GM18508 (cell line): ENCODE results near the gene GRID1.

Source experiments
- ATAC-seq: cut with Tn5 transposase; IDR thresholded peaks from one replicate; pipeline ENCODE4 v1.9.1; 2021; ENCODE audit warnings: moderate number of reproducible peaks; ENCODE audit not compliant: insufficient read depth, unreplicated experiment

The GRID1 gene

DNA sequence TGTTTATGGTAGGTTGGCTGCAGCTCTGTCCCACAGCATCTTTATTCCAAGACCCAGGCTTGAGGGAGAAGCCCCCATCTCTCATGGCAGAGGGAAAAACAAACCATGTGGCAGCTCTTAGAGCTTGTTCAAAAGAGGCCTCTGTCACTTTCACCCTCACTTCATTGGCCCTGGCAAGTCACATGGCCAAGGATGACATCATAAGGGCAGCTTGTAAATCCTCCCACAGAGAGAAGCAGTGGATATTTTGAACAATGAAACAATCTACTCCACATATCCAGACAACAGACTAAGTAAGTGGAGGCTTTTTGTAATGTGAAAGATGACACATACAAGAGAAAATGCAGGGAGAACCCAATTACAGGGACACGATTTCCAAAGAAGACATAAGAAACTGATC lies 108.1 kb downstream of the GRID1 start:
- no peak for ATAC-seq

DNA sequence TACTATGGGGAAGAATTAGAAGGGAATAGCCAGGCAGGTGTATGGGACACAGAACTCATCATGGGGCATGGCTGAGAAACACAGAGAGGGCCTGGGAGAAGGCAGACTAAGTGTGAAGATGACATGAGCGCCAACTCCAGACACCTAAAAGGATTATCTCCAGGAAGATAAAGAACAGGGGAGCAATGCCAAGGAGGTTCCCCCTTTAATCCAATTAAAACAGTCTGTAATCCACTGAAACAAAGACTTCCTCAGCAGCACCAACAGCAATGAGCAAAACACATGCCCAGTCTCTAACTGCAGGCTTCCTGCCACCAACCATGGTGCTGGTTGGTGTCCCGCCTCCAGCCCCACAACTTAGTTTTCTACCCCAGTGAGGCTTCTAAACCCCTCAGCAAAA lies 108.9 kb downstream of the GRID1 start:
- ATAC-seq: no peak

DNA sequence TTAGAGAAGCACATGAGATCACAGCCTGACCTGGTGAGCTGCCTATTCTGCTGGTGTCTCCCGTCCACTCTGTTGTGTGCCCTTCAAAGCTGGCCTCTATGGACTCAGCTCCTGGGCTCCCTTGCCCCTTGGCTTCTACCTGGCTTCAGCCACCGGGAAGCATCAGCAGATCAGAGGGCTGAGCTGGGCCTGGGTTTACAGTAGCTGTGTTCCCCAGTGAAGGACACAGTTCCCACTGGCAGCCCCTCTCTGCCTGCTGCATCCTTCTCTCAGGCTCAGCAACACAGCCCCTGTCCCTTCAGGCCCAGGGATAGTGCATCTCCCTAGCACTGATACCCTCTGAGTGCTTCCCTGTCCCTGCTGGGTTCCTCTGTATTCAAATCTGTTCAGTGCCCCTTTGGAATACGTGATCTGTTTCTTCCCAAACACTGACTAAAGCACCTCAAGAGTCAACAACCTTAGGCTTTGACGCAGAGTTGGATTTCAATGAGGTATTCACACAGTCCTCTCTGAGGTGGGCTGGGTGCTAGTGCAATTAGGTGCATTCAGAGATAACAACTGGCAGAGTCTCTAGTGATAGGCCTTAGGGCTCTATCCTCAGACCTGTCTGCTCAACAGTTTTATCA lies 109.8 kb downstream of the GRID1 start:
- ATAC-seq: no peak

DNA sequence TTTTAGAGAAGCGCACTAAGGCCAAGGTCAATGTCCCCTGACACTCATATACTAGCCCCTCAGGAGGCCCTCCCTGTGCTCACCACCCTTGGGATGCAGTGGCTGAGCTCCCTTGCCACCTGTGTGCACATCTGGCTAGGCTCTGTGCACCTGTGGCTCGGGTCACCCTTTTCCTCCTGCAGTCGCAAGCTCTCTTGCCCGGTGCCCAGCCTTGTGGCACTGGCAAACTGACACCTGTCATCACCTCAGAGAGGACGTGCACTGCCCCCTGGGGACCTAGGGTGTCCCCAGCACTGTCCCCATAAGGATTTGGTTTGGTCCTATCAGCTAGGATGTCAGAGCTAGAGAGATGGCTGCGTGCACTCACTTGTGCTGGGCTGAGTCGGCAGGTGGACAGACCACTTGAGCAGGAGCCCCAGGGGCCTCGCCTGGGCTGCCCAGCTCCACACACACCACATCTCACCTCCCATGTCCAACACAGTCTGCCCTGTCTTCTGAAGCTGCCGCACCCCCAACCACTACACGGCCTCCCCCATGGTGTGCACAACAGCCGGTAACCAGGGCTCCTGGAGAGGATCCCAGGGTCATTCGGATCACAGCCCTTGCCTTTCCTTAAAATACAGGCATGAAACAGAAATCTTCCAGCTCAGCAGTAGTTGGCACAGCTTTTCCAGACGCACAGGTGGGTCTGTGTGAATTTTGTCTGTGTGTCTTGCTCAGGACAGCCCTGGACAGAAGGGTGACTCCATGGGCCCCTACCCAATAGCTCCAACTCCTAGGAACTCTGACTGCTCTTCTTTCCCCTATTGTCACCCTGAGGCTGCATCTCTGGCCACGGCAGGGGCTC lies 111.0 kb downstream of the GRID1 start:
- ATAC-seq: no peak

DNA sequence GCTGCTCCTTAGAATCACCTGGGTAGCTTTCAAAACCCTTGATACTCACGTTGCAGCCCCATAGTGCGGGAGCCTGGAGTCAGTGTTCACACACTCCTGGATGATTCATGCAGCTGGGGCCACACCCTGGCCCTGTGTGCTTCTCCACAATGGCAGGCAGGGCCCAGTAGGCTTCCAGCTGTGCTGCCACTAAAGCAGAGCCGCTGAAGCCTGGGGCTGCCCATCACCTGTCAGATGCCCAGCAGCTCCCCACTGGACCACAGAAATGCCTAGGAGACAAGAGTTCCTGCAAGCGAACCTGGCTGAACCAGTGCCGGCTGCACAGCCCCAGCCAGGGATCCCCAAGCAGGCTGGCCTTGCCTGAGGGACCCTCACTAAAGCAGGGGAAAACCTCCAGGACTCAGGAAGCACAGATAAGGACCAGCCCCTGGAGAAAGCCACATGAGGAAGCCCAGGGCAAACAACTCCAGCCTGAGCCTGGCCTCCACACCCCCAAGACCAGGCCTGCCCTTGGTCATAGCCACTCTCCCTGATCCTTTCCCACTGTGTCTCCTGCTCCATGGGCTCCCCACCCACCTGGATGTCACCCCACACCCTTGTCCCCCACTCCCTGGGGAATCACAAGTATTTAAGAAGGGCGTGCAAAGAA lies 111.9 kb downstream of the GRID1 start:
- ATAC-seq: no peak

DNA sequence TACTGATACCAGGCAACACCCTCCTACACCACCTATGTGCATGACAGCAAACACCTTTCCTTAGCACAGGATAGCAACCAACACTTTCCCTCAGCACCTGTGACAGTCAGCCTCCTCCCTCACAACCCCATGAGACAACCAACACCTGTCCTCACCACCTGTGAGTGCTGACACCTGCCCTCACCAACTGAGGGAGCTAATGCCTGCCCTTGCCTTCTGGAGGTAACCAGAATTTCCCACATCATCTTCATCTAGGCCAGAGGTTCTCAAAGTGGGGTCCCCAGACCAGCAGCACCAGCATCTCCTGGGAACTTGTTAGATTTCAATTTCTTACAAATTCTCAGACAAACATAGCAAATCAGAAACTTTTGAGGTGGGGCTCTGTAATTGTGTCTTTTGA lies 112.5 kb downstream of the GRID1 start:
- no peak for ATAC-seq

DNA sequence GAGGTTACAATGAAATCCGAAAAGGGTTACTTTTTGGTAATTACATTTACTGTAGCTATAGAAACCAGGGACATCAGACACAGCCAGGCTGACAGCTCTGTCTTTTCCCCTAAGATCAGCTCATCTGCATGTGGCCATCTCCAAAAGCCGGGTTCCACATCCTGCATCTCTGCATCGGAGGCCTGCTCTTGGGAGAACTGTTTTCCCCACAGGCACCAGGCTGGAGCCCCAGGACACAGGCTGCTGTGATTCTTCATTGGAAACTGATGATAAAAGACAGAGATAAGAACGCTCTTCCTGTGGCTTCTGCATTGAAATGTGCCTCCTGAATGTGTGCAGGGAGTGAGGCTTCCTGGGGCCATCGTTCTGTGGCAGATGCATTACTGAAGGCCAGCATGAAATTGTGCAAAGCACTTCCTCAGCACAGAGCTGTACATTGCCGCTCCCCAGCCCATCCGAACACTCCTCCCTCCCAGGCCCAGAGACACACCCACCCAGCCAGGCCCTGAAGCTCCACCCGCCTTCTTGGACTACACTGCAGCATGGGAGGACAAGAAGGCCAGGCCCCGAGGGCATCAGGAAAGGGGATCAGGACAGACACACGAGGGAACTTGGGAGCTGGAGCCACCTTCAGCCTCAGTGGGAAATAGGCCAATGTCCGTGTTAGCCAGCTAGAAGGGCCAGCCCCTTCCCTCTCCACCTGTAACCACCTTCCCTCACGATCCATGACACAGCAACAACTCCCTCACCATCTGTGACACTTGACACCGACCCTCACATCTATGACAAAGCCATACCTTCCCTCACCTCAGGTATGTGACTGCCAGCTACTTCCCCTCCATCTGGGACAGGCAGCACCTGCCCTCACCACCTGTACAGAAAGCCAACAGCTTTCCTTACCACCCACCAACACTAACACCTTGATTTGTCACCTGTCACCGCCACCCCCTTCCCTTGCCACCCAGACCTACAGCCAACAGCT lies 113.2 kb downstream of the GRID1 start:
- no peak for ATAC-seq

DNA sequence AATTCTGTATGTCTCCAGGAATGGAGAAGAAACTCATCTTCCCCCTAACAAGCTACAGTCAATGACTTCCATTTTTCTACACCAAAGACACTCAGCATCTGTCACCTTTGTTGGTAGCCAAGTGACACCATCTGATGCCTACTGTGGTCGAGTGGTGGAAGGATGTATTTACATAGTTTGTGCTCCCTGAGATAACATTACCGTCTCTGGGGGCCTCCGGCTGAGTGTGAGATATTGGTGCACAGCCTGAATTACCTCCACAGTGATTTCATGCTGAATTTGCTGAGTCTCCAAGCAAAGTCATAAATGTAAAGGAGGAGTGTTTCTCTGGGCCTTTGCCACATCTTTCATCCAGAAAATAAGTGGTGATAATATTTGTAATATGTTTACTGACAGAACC lies 114.0 kb downstream of the GRID1 start:
- ATAC-seq: no peak

DNA sequence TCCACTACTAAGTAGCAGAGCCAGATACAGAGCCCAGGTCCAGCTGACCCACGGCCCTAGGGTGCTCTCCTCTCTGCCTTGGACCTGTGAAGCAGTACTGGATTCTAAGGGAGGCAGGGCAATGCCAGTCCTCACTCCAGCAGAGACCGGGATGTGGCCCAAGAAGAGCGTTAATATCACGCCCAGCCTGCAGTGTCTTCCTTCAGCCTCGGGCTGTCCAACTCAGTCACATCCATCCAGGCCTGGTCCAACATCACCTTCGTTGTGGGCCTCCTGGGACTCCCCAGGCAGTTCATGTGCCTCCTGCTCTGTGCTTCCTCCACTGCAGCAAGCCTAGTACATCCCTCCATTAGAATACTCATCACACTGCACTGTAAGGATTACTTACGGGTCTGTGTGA lies 114.5 kb downstream of the GRID1 start:
- ATAC-seq: no peak

DNA sequence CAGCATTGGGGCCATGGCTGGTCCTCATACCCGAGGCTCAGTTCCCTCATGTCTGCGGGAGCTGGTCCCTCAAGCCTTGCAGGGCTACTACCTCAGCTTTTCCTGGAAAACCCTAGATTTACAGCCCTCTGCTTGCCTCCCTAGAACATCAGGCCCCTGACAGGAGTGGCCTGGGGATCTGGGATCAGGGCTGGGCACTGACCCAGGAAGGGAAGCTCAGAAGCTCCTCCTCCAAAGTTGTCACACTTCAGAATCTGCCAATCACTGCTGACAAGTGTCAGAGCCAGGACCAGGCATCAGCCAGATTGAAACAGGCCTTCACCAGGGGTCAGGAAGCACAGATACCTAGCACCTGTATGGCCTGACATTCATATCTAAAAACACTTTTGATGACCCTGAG lies 115.2 kb downstream of the GRID1 start:
- ATAC-seq: no peak

DNA sequence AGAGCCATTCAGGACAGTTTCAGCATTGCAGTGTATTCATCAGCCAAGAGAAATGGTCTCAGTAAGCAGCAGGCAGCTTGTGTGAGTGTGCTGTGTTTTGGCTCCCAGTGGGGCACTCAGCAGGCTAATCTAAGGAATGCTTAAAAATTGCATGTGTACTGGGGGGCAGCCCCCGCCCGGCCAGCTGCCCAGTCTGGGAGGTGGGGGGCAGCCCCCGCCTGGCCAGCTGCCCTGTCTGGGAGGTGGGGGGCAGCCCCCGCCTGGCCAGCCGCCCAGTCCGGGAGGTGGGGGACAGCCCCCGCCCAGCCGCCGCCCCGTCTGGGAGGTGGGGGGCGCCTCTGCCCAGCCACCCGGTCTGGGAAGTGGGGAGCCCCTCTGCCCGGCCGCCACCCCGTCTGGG lies 116.2 kb downstream of the GRID1 start:
- ATAC-seq: no peak

DNA sequence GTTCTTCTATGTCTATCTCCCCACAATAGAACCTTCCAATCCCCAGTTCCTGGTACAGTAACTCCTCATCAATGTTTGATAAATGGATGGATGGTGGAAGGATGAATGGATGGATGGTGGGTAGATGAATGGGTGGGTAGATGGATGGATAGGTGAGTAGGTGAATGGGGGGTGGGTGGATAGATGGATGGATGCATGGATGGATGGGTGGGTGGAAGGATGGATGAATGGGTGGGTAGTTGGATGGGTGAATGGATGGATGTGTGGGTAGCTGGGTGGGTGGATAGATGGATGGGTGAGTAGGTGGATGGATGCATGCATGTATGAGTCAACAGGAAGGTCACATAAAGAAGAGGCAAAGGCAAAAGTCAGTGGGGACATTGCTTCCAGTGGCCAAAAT lies 116.8 kb downstream of the GRID1 start:
- ATAC-seq: no peak

DNA sequence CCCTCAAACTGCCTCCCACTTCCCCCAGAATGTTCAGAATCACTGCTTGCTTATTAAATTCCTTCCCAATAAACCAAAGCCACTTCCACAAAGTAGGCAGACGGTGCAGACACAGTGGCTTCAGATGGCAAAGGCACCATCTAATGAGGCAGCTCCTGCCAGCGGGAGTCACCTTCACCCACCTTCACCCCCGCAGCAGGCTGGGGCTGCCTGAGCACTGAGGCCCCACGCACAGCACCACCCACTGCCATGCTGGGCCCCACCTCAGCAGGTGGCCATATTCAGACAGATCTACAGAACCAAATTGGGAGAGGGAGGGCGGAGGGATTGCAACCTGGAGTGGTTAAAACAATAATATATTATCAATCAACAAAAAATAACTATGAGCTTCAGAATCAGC lies 118.5 kb downstream of the GRID1 start:
- no peak for ATAC-seq

DNA sequence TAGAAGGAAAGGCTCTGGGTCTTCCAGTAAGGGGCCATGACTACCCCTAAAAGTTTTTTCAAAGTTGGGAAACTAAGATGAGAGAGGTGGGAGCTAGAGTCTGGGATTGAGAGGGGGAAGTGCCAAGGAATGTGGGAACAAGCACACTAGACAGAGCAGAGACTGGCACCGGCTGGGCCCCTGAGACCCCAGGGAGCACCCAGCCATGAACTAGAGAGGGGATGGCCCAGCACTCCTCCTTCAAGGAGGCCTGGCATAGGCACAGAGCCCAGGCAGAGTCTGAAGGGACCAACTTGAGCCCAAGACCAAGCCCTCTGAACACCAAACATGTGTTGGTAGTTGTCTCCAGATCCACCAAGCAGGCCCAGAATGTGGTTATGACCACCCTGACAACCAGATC lies 119.0 kb downstream of the GRID1 start:
- ATAC-seq: no peak

DNA sequence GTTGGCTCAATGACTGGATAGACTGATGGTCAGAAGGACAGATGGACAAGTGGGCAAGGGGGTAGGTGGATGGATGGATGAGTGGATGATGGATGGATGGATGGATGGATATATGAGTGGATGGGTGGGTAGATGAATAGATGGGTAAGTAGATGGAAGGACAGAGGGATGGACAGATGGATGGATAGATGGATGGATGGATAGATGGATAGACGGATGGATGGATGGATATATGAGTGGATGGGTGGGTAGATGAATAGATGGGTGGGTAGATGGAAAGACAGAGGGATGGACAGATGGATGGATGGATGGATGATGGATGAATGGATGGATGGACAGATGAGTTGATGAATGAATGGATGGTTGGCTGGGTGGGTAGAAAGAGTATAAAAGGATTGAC lies 119.5 kb downstream of the GRID1 start:
- no peak for ATAC-seq

DNA sequence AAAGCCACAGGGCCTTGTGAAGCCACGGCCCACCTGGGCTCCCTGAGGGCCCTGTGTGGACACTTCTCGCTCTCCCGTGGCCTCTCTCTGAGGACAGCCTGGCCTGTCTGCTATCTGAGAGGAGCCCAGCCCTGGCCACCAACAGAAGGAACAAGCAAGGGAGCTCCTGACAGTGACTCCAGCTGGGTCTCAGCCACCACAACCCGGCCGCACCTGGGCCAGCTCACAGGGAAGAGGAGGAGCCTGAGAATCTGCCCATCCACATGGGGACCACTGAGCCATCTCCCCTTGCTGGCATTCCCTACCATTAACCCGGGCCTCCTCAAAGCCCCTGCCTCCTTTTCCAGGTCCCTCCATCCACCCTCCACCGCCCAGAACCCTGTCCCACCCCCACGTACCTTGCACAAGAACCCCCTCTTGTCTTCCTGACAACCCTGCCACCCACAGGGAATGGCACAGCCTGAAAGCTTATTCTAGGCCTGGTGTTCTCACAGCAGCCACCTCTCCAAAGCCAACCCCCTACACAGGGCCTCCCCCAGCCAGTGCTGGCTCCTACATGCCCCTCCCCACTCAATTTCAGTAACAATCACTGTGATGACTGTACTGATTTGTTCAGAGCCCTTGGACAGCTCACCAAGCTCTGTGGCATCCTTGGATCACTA lies 120.2 kb downstream of the GRID1 start:
- ATAC-seq: no peak

DNA sequence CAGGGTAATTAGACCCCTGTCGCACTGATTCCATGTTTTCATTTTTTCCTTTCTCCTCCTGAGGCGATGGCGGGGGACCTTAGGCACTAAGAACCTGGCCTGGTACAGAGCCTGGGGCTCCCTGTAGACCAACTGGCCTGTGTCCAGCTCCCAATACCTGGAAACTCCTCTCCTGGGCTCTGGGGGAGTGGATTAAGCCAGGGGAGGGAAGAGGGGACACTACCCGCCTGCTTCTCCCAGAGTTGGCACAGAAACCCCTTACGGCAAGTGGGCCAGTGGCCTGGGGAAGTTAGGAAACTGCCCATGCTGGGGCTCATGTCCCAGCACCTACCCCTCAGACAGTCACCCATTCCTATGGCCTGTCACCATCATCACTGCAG lies 121.6 kb downstream of the GRID1 start:
- no peak for ATAC-seq

DNA sequence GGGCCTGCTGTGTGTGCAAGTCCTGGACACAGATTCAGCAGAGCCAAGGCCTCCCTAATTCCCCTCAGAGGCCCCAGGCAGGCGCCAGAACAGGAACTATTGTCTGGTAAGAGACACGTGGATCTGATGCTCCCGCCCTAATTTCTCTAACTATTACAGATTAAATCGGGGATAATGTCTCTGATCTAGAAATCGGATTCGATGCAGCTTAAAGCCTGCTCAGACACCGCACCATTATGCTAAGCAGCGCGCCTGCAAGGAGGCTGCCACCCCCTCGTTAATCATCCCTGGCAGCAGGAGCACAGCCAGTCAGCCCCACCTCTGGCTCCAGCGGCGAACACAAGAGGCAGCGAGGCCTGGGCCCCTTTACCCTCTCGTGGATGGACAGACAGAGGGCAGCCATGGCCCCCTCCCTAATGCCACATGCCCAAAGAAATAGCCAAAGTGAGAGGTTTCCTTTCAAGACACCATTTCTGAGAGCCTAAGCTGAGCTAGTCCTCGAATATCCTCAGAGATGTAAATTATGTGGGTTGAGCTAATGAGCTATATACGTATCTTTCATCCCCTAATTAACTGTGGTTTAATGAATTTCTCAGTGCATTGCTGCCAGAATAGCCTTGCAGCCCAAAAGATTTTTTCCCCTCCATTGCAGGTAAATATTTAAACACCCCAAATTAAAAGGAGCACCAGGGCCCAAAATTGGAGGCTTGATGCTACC lies 122.1 kb downstream of the GRID1 start:
- no peak for ATAC-seq

DNA sequence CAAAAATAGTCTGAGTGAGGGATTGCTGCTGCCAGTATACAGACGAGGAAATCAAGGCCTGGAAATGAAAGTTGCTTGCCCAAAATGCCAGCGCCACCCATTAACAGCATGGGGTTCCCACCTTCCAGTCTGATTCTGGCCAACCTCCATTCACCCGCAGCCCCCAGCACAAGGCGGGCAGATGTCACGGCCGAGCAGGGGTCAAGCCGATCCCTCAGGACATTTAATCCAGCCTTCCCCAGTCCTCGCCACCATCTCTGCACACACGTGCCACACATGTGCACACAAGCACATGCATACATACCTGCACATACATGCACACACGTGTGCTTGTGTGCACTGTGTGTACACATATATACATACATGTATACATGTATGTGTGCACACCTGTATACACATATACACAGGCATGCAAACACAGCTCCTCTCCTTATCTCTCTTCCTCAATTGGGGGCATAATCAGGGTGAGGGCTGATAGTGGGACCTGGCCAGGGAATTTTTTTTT lies 122.9 kb downstream of the GRID1 start:
- ATAC-seq: no peak
